UCSD-AML1 (cell line): ENCODE measurements around the gene ITGAX.

Experiments used
- DNase-seq: peaks from one replicate; lab custom pipeline; 2025; ENCODE audit not compliant: unreplicated experiment; lab: John Stamatoyannopoulos, UW

ITGAX gene

DNA sequence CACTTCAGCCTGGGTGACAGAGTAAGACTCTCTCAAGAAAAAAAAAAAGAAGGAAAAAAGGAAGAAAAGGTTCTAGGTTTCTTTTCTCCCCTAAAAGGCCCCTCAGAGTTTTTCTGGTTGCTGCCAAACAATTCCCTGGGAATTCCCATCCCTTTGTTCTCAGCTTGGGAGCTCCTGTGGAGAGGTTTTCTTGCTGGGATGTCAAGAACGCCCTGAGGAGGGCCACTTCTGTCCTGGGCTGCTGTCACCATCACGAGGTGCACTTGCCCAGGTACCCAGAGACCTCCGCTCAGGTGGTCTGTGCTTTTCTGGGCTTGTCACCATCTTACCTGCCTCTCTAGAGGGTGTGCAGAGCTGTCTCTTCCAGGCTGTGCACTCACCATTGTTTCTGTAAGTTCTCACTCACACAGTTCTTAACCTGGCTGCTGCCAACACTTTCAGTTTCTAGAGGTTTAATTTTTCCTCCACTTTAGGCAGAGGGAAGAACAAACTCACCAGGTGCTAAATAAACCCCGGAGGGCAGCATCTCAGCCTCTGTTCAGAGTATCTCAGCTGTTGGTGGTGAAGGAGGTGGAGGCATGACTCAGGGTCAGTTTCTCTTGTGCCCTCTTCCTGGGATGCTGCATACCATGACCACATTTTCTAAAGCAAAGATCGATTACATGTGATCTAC is 75.5 kb downstream of the ITGAX start:
- DNase-seq, result no peak
